GM10248 (cell line): ENCODE measurements around the gene MED13L.

ENCODE experiments used
- CTCF ChIA-PET: fragments of 300-600 bp; sonication (Branson Sonifier 250); formaldehyde crosslinking; extraction: SDS; loops from one replicate; lab custom pipeline; 2021; ENCODE audit warnings: antibody characterized with exemption; lab: Yijun Ruan, JAX
- POLR2A ChIA-PET: fragments of 350-650 bp; sonication (Branson Sonifier 250); formaldehyde crosslinking; extraction: SDS; loops from one replicate; lab custom pipeline; 2020; ENCODE audit warnings: antibody characterized with exemption; lab: Yijun Ruan, JAX
- DNase-seq: peaks from one replicate; pipeline ENCODE4 v3.0.0; 2012; ENCODE audit errors: extremely low spot score
- CTCF ChIP-seq: IDR thresholded peaks from 2 replicates; pipeline ENCODE4 v1.5.1; 2012; ENCODE audit warnings: mild to moderate bottlenecking, low read depth; ENCODE audit errors: extremely low read depth, missing control alignments, control extremely low read depth

Gene MED13L

GRCh38 chr12:116301621-116302020 lies 24.1 kb upstream of the MED13L start:
- CTCF ChIA-PET, result interaction anchor here (1.3 kb wide), 1 partner anchor 33 kb away, joined by 4 read pairs; no protein-coding TSS in a partner anchor
- POLR2A ChIA-PET, result no interaction called here
- DNase-seq, result no peak
- TF ChIP-seq CTCF, result no peak

GRCh38 chr12:116299665-116300328 lies 22.3 kb upstream of the MED13L start:
- CTCF ChIA-PET, result interaction anchor here (1.2 to 2.2 kb wide), 3 partner anchors 9 to 13 kb away, joined by 3 to 7 read pairs (median 3); no protein-coding TSS in a partner anchor
- no peak for TF ChIP-seq CTCF
- POLR2A ChIA-PET, result no interaction called here
- no peak for DNase-seq

GRCh38 chr12:116299064-116299463 lies 21.6 kb upstream of the MED13L start:
- ChIA-PET CTCF (interaction anchor here (1.2 to 2.2 kb wide), 4 partner anchors 9 to 86 kb away, joined by 3 to 7 read pairs (median 4); no protein-coding TSS in a partner anchor), POLR2A (no interaction called here)
- TF ChIP-seq CTCF, result no peak
- DNase-seq, result no peak

- POLR2A ChIA-PET, result interaction anchor here (0.6 kb wide), 1 partner anchor 286 kb away, joined by 3 read pairs; no protein-coding TSS in a partner anchor
- DNase-seq, result no peak
- TF ChIP-seq CTCF, result no peak
- CTCF ChIA-PET, result interaction anchor here (1.2 kb wide), 1 partner anchor 87 kb away, joined by 4 read pairs; no protein-coding TSS in a partner anchor
These were observed 21.1 kb upstream of the MED13L start for GRCh38 chr12:116298578-116298977.

- no peak for TF ChIP-seq CTCF
- CTCF ChIA-PET, result no interaction called here
- no peak for DNase-seq
- POLR2A ChIA-PET, result no interaction called here
These were observed 19.8 kb upstream of the MED13L start for GRCh38 chr12:116297224-116297834.

- ChIA-PET POLR2A (no interaction called here), CTCF (interaction anchor here (0.9 to 1.5 kb wide), 3 partner anchors 11 to 304 kb away, joined by 3 to 4 read pairs (median 4); no protein-coding TSS in a partner anchor)
- DNase-seq, result no peak
- TF ChIP-seq CTCF, result no peak
These were observed 18.1 kb upstream of the MED13L start for GRCh38 chr12:116295327-116296263.
